A549 (cell line): ENCODE results near the gene ZDHHC22. TPM values are rescaled to one million over a fixed set of nuclear protein-coding genes. Genes with fewer than 3 reads are reported as not detected.

Source experiments
- ATAC-seq, 2 experiments: fragments of 200-7000 bp in 1 of 2; fragments of >200 bp in 1 of 2; cut with Nextera tagmentation in 1 of 2; cut with Tn5 transposase in 1 of 2; 3 replicates each; pipeline versions ENCODE4 v1.8.0 to v1.9.1; 2018 to 2020; ENCODE audit warnings: mild to moderate bottlenecking in 1 of 2, moderate library complexity in 1 of 2
- CTCF ChIA-PET: fragments of 300-600 bp; sonication (Branson Sonifier 250); formaldehyde crosslinking; extraction: SDS; loops from one replicate; lab custom pipeline; 2021; ENCODE audit warnings: antibody characterized with exemption, inconsistent platforms; lab: Yijun Ruan, JAX
- POLR2A ChIA-PET: fragments of 350-600 bp; formaldehyde crosslinking; extraction: SDS; loops from one replicate; lab custom pipeline; 2021; ENCODE audit warnings: antibody characterized with exemption, inconsistent platforms; lab: Yijun Ruan, JAX
- DNase-seq, 2 experiments: peaks; one replicate each; pipeline versions ENCODE4 v3.0.0 to v3.0.0-alpha.2; 2011 to 2016; ENCODE audit warnings: low read depth in 1 of 2, low spot score in 1 of 2
- FAIRE-seq: peaks from 2 replicates; lab custom pipeline; 2011; peaks lifted over from hg19 to GRCh38; lab: Jason Lieb, UNC
- H3K27ac ChIP-seq, 2 experiments: fragments of >200 bp; sonication (Bioruptor Twin); formaldehyde crosslinking; 3 replicates each; pipeline ENCODE4 v1.5.1; 2016 to 2017
- H3K4me1 ChIP-seq: fragments of >200 bp; sonication (Bioruptor Twin); formaldehyde crosslinking; 3 replicates; pipeline ENCODE4 v1.6.1; 2016
- H3K4me2 ChIP-seq: fragments of >200 bp; sonication (Bioruptor Twin); formaldehyde crosslinking; 3 replicates; pipeline ENCODE4 v1.6.1; 2016
- H3K4me3 ChIP-seq: fragments of >200 bp; sonication (Bioruptor Twin); formaldehyde crosslinking; 3 replicates; pipeline ENCODE4 v1.5.1; 2016
- H3K9me3 ChIP-seq: fragments of >200 bp; sonication (Bioruptor Twin); formaldehyde crosslinking; 3 replicates; pipeline ENCODE4 v1.6.1; 2016
- CEBPB ChIP-seq, 2 experiments: fragments of >200 bp in 1 of 2; sonication (Bioruptor Twin) in 1 of 2; formaldehyde crosslinking in 1 of 2; IDR thresholded peaks; 2 replicates each; pipeline ENCODE4 v1.6.1; 2012 to 2016
- CHD2 ChIP-seq: fragments of 150-350 bp; IDR thresholded peaks from 2 replicates; pipeline ENCODE4 v1.6.1; 2014; ENCODE audit warnings: low read length; ENCODE audit not compliant: partially characterized antibody
- CTCF ChIP-seq: fragments of >200 bp; sonication (Bioruptor Twin); formaldehyde crosslinking; IDR thresholded peaks from 3 replicates; pipeline ENCODE4 v1.5.1; 2016
- EHF ChIP-seq: fragments of 250-450 bp; sonication (Bioruptor Pico); IDR thresholded peaks from 2 replicates; pipeline ENCODE4 v1.5.0; 2020; ENCODE audit warnings: mild to moderate bottlenecking
- EHMT2 ChIP-seq: fragments of 200-600 bp; sonication (generic); IDR thresholded peaks from 2 replicates; pipeline ENCODE4 v1.6.1; 2016; ENCODE audit warnings: antibody characterized with exemption, low read depth, mild to moderate bottlenecking, moderate library complexity
- ELK1 ChIP-seq: fragments of 150-350 bp; IDR thresholded peaks from 2 replicates; pipeline ENCODE4 v1.6.1; 2014; ENCODE audit warnings: low read depth, mild to moderate bottlenecking, low read length
- HDAC2 ChIP-seq: fragments of 200-600 bp; sonication (generic); IDR thresholded peaks from 2 replicates; pipeline ENCODE4 v1.6.1; 2016
- HOXA7 ChIP-seq: fragments of 250-450 bp; sonication (Bioruptor Pico); IDR thresholded peaks from 2 replicates; pipeline ENCODE4 v1.5.0; 2020; ENCODE audit warnings: mild to moderate bottlenecking, moderate library complexity
- HOXB13 ChIP-seq: fragments of 250-450 bp; sonication (Bioruptor Pico); IDR thresholded peaks from 2 replicates; pipeline ENCODE4 v1.5.0; 2020; ENCODE audit warnings: low read depth, mild to moderate bottlenecking, moderate library complexity
- JUN ChIP-seq, 2 experiments: fragments of >200 bp; sonication (Bioruptor Twin); formaldehyde crosslinking; IDR thresholded peaks; 2 replicates in 1 of 2; 3 replicates in 1 of 2; pipeline ENCODE4 v1.6.1; 2016 to 2017
- JUNB ChIP-seq: fragments of >200 bp; sonication (Bioruptor Twin); formaldehyde crosslinking; IDR thresholded peaks from 2 replicates; pipeline ENCODE4 v1.6.1; 2016
- KDM1A ChIP-seq: fragments of 200-600 bp; sonication (generic); IDR thresholded peaks from 2 replicates; pipeline ENCODE4 v1.6.1; 2016; ENCODE audit warnings: low read depth, mild to moderate bottlenecking
- MAFK ChIP-seq: fragments of 450-650 bp; IDR thresholded peaks from 2 replicates; pipeline ENCODE4 v1.6.1; 2014; ENCODE audit not compliant: partially characterized antibody
- NPAS2 ChIP-seq: fragments of 250-450 bp; sonication (Bioruptor Pico); IDR thresholded peaks from 2 replicates; pipeline ENCODE4 v1.8.0; 2022; ENCODE audit warnings: mild to moderate bottlenecking, moderate library complexity, borderline replicate concordance
- NR3C1 ChIP-seq: fragments of >200 bp; sonication (Bioruptor Twin); formaldehyde crosslinking; IDR thresholded peaks from 3 replicates; pipeline ENCODE4 v1.6.1; 2017
- POLR2AphosphoS2 ChIP-seq: conservative IDR thresholded peaks from 2 replicates; pipeline ENCODE4 v1.6.1; 2012; ENCODE audit warnings: low read length, improper control_type of control experiment, inconsistent platforms
- RARB ChIP-seq: fragments of 250-450 bp; sonication (Bioruptor Pico); IDR thresholded peaks from 2 replicates; pipeline ENCODE4 v1.8.0; 2021; ENCODE audit warnings: mild to moderate bottlenecking, moderate library complexity
- RFX5 ChIP-seq: fragments of 450-650 bp; IDR thresholded peaks from 2 replicates; pipeline ENCODE4 v1.7.1; 2014; ENCODE audit warnings: antibody characterized with exemption, mild to moderate bottlenecking, moderate library complexity
- SREBF2 ChIP-seq: fragments of 450-650 bp; IDR thresholded peaks from 2 replicates; pipeline ENCODE4 v1.6.1; 2014; ENCODE audit warnings: mild to moderate bottlenecking, moderate library complexity
- TFCP2L1 ChIP-seq: fragments of 250-450 bp; sonication (Bioruptor Pico); IDR thresholded peaks from 2 replicates; pipeline ENCODE4 v1.5.0; 2021; ENCODE audit warnings: mild to moderate bottlenecking
- TP53 ChIP-seq: fragments of 250-450 bp; sonication (Bioruptor Pico); IDR thresholded peaks from 2 replicates; pipeline ENCODE4 v1.5.0; 2021; ENCODE audit warnings: mild to moderate bottlenecking, moderate library complexity
- USF2 ChIP-seq: fragments of 450-650 bp; IDR thresholded peaks from 2 replicates; pipeline ENCODE4 v1.6.1; 2014; ENCODE audit warnings: antibody characterized with exemption
- ZC3H11A ChIP-seq: fragments of 450-650 bp; IDR thresholded peaks from 2 replicates; pipeline ENCODE4 v1.6.1; 2014; ENCODE audit warnings: antibody characterized with exemption, mild to moderate bottlenecking
- ZFP36 ChIP-seq: fragments of 450-650 bp; IDR thresholded peaks from 2 replicates; pipeline ENCODE4 v1.6.1; 2014; ENCODE audit warnings: borderline replicate concordance; ENCODE audit not compliant: partially characterized antibody
- ZNF302 ChIP-seq: fragments of 250-450 bp; sonication (Bioruptor Pico); IDR thresholded peaks from 2 replicates; pipeline ENCODE4 v1.9.0; 2021; ENCODE audit warnings: inconsistent platforms, mild to moderate bottlenecking, moderate library complexity
- ZSCAN20 ChIP-seq: fragments of 250-450 bp; sonication (Bioruptor Pico); IDR thresholded peaks from 2 replicates; pipeline ENCODE4 v1.8.0; 2022; ENCODE audit warnings: mild to moderate bottlenecking, moderate library complexity
- WGBS: methylation state at CpG from one replicate; pipeline ENCODE4 v1.1.6; 2017; ENCODE audit errors: missing lambda C conversion rate; 5-methylcytosine and 5-hydroxymethylcytosine counted together
- polyA plus RNA-seq, 4 experiments: library from polyadenylated mRNA; depleted of rRNA in 3 of 4; stranded (reverse); fragments of >200 nt; fragmentation: RNase III in 1 of 4; extraction: RNeasy Plus Mini Kit Qiagen cat#74134 plus additional on column Dnase treatment in 1 of 4; gene quantifications; 2 replicates in 3 of 4; 3 replicates in 1 of 4; pipeline ENCODE4 v1.2.3, GENCODE V29; 2011 to 2017

Gene ZDHHC22
- polyA plus RNA-seq, 2 of the 4 experiments (the other 2 are of a cell fraction): 0.04 to 0.23 TPM

GRCh38 chr14:77111021-77111420, 30.6 kb downstream of the ZDHHC22 start:
- ATAC-seq: no peak
- no peaks in the 10 kb centered on the region for H3K4me1 ChIP-seq
- no peak overlapping the region for H3K4me2 ChIP-seq
- ChIA-PET POLR2A (no interaction called here), CTCF (interaction anchor here (1.0 to 4.5 kb wide), 5 partner anchors 13 to 235 kb away, joined by 3 to 17 read pairs (median 5); no protein-coding TSS in a partner anchor)
- no peak for FAIRE-seq
- DNase-seq: no peak
- no peak for TF ChIP-seq CEBPB (IDR thresholded peaks at IDR 0.05)
- TF ChIP-seq EHF (CRISPR knock-in tag): no peak
- no peak for TF ChIP-seq ZSCAN20 (CRISPR knock-in tag)
- no peak for TF ChIP-seq TP53
- no peak for TF ChIP-seq HDAC2
- no peak for TF ChIP-seq ELK1
- no peak for TF ChIP-seq HOXB13 (CRISPR knock-in tag)
- TF ChIP-seq RFX5: no peak
- no peak for TF ChIP-seq USF2
- TF ChIP-seq, all 56 proteins: peak for 0
- 83% methylated on average over 5 of the region's 5 CpGs for WGBS
- no peak overlapping the region for H3K27ac ChIP-seq
- no peaks in the 10 kb centered on the region for H3K9me3 ChIP-seq
- no peak overlapping the region for H3K4me3 ChIP-seq

- POLR2A ChIA-PET: no interaction called here
- TF ChIP-seq NR3C1: no peak
- no peak for TF ChIP-seq POLR2AphosphoS2
- TF ChIP-seq JUNB: no peak
- no peak for TF ChIP-seq JUN (IDR thresholded peaks at IDR 0.05)
- TF ChIP-seq RFX5: no peak
- TF ChIP-seq TFCP2L1 (CRISPR knock-in tag): no peak
- 94% methylated on average over 1 of the region's 1 CpG for WGBS
- ATAC-seq: no peak
- H3K9me3 ChIP-seq: no peaks in the 10 kb centered on the region
- no peak overlapping the region for H3K4me2 ChIP-seq
- no peak overlapping the region for H3K27ac ChIP-seq
- no peaks in the 10 kb centered on the region for H3K4me1 ChIP-seq
- DNase-seq: no peak
- CTCF ChIA-PET: interaction anchor here (1.3 to 4.5 kb wide), 5 partner anchors 14 to 234 kb away, joined by 4 to 17 read pairs (median 8); no protein-coding TSS in a partner anchor
- no peak for FAIRE-seq
- no peak overlapping the region for H3K4me3 ChIP-seq
These were observed 31.3 kb downstream of the ZDHHC22 start for GRCh38 chr14:77110286-77110685.

GRCh38 chr14:77109656-77110055, 31.9 kb downstream of the ZDHHC22 start:
- no peaks in the 10 kb centered on the region for H3K4me1 ChIP-seq
- no peak overlapping the region for H3K27ac ChIP-seq
- H3K4me2 ChIP-seq: no peak overlapping the region
- DNase-seq (no peak), ATAC-seq (no peak)
- CTCF ChIA-PET: interaction anchor here (1.0 to 4.5 kb wide), 7 partner anchors 11 to 234 kb away, joined by 3 to 17 read pairs (median 5); no protein-coding TSS in a partner anchor
- TF ChIP-seq CEBPB (IDR thresholded peaks at IDR 0.05) (no peak), CHD2 (no peak), HOXA7 (CRISPR knock-in tag) (no peak)
- TF ChIP-seq, all 56 proteins: peak for 0
- no peak for FAIRE-seq
- no peaks in the 10 kb centered on the region for H3K9me3 ChIP-seq
- POLR2A ChIA-PET: no interaction called here
- 92% methylated on average over 6 of the region's 6 CpGs for WGBS
- H3K4me3 ChIP-seq: no peak overlapping the region

- FAIRE-seq: no peak
- POLR2A ChIA-PET: no interaction called here
These were observed 32.8 kb downstream of the ZDHHC22 start for GRCh38 chr14:77108753-77109152.

More at GRCh38 chr14:77108753-77109152, 32.8 kb downstream of the ZDHHC22 start:
- H3K4me3 ChIP-seq: no peak overlapping the region
- no peak for TF ChIP-seq SREBF2
- TF ChIP-seq CEBPB (IDR thresholded peaks at IDR 0.05): no peak
- no peak for TF ChIP-seq MAFK
- no peak for TF ChIP-seq KDM1A
- TF ChIP-seq RARB: no peak
- TF ChIP-seq EHMT2: no peak
- TF ChIP-seq CTCF: no peak
- TF ChIP-seq ZFP36: no peak
- TF ChIP-seq HOXB13 (CRISPR knock-in tag): no peak
- no peak for TF ChIP-seq ZNF302 (CRISPR knock-in tag)
- no peak for TF ChIP-seq NPAS2 (CRISPR knock-in tag)
- no peak for TF ChIP-seq NR3C1
- no peak for TF ChIP-seq HOXA7 (CRISPR knock-in tag)
- TF ChIP-seq ZC3H11A: no peak
- no peak for TF ChIP-seq JUN (IDR thresholded peaks at IDR 0.05)
- no peak for TF ChIP-seq CHD2
- H3K27ac ChIP-seq: no peak overlapping the region
- H3K4me2 ChIP-seq: no peak overlapping the region
- no peaks in the 10 kb centered on the region for H3K4me1 ChIP-seq
- H3K9me3 ChIP-seq: no peaks in the 10 kb centered on the region
- ATAC-seq (no peak), DNase-seq (no peak)
- CTCF ChIA-PET: interaction anchor here (1.1 to 4.5 kb wide), 7 partner anchors 14 to 234 kb away, joined by 3 to 17 read pairs (median 5); no protein-coding TSS in a partner anchor
- WGBS: 94% methylated on average over 2 of the region's 2 CpGs
